GM18517 (cell line): ENCODE data around the gene TNP2.
"Not testable (repeated sequence)": the region's sequence is repeated elsewhere in the genome, so short reads cannot be mapped to it uniquely, and the experiment has no call there.

Experiments
- ATAC-seq: cut with Tn5 transposase; IDR thresholded peaks from one replicate; pipeline ENCODE4 v1.9.1; 2021; ENCODE audit warnings: mild to moderate bottlenecking, moderate library complexity; ENCODE audit not compliant: unreplicated experiment

The TNP2 gene

DNA sequence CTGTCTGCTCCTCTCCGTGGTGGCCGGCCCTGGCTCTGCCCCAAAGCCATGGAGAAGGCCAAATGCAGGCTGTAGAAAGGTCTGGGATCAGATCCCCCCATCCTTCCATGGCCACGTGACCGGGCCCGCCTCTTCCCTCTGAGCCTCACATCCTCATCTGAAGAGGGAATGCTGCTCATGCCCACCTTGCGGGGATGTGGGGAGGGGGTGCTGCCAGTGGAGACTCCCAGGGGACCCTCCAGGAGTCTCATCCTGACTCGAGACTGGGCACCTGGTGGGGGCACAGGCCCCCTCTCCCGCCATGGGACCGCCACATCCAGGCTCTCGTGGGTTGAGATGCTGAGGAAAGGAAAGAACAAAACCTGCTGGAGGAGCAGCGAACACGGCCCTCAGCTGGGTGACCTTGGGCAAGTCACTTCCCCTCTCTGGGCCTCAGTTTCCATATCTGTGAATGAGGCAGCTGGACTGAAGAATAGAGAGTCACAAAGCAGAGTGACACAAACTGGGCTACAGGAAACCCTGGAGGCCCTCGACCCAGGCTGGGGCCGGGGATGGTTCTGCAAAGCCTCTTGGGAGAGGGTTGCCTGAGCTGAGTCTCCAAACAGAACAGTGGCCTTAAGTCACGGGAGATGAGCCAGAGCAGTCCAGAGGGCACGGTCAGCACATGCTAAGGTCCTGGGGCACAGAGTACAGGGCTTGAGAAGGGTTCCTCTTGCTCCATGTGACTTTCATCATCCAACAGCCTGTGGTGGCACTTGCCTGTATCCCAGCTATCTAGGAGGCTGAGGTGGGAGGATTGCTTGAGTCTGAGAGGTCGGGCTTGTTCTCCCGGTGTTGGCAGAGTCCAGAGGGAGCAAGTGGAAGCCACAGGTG lies 43.2 kb downstream of the TNP2 start:
- ATAC-seq, result no peak

GRCh38 chr16:11224894-11225676 lies 44.0 kb downstream of the TNP2 start:
- ATAC-seq, result peak; percentile 87

- ATAC-seq, result peak; percentile 47
Observed at GRCh38 chr16:11224096-11224893, 44.8 kb downstream of the TNP2 start.

DNA sequence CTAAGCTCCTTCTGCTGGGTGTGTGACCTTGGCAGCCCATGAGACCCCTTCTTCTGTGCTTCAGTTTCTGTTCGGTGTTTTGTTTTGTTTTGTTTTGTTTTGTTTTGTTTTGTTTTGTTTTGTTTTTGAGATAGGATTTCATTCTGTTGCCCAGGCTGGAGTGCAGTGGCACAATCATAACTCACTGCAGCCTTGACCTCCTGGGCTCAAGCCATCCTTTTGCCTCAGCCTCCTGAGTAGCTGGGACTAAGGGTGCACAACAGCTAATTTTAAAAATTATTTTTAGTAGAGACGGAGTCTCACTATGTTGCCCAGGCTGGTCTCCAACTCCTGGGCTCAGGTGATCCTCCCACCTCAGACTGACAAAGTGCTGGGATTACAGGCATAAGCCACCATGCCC lies 48.6 kb downstream of the TNP2 start:
- ATAC-seq, result not testable (repeated sequence)

GRCh38 chr16:11219178-11219577 lies 49.9 kb downstream of the TNP2 start:
- ATAC-seq, result no peak

GRCh38 chr16:11218604-11218962 lies 50.5 kb downstream of the TNP2 start:
- no peak for ATAC-seq
